ENCODE data around the gene L3MBTL1. TPM values are rescaled to one million over a fixed set of nuclear protein-coding genes. Genes with fewer than 3 reads are reported as not detected.
"Not testable (repeated sequence)": the region's sequence is repeated elsewhere in the genome, so short reads cannot be mapped to it uniquely, and the experiment has no call there.

The L3MBTL1 gene
- 2.3 TPM for polyA plus RNA-seq (2013, experiment 1 of 2; ENCODE audit: insufficient read length)
- polyA plus RNA-seq (2013, experiment 2 of 2; ENCODE audit: insufficient read length), result 2.2 TPM

GRCh38 chr20:43507150-43508080 lies at the start of gene L3MBTL1:
TSS of gene L3MBTL1 (plus strand) at chr20:43507697. CDS start at chr20:43513504, 5,807 bp downstream.
- peak; percentile 12 for DNase-seq

- DNase-seq, result no peak
Measured at GRCh38 chr20:43458422-43458924, 49.0 kb upstream of the L3MBTL1 start.

GRCh38 chr20:43459022-43459942 lies 48.2 kb upstream of the L3MBTL1 start:
- peak; percentile 16 for DNase-seq

GRCh38 chr20:43460172-43460829 lies 47.2 kb upstream of the L3MBTL1 start:
- no peak for DNase-seq

GRCh38 chr20:43460830-43461200 lies 46.7 kb upstream of the L3MBTL1 start:
- DNase-seq, result no peak

GRCh38 chr20:43461894-43462659 lies 45.4 kb upstream of the L3MBTL1 start:
- no peak for DNase-seq

GRCh38 chr20:43462660-43463526 lies 44.6 kb upstream of the L3MBTL1 start:
- no peak for DNase-seq

GRCh38 chr20:43463527-43464218 lies 43.8 kb upstream of the L3MBTL1 start:
- DNase-seq, result no peak

GRCh38 chr20:43464219-43464790 lies 43.2 kb upstream of the L3MBTL1 start:
- no peak for DNase-seq

GRCh38 chr20:43465625-43465943 lies 41.9 kb upstream of the L3MBTL1 start:
- no peak for DNase-seq

GRCh38 chr20:43467589-43467988 lies 39.9 kb upstream of the L3MBTL1 start:
- no peak for DNase-seq

GRCh38 chr20:43472671-43473380 lies 34.7 kb upstream of the L3MBTL1 start:
- no peak for DNase-seq

GRCh38 chr20:43473381-43473704 lies 34.2 kb upstream of the L3MBTL1 start:
- no peak for DNase-seq

GRCh38 chr20:43477193-43477592 lies 30.3 kb upstream of the L3MBTL1 start:
- no peak for DNase-seq

GRCh38 chr20:43477619-43478018 lies 29.9 kb upstream of the L3MBTL1 start:
- DNase-seq, result no peak

GRCh38 chr20:43490038-43490437 lies 17.5 kb upstream of the L3MBTL1 start:
- no peak for DNase-seq

GRCh38 chr20:43492101-43492500 lies 15.4 kb upstream of the L3MBTL1 start:
- peak; percentile 4 for DNase-seq

GRCh38 chr20:43495388-43495787 lies 12.1 kb upstream of the L3MBTL1 start:
- DNase-seq, result no peak

- not testable (repeated sequence) for DNase-seq
Measured at GRCh38 chr20:43502021-43502420, 5.5 kb upstream of the L3MBTL1 start.
